HG03342 (cell line): Measurements from ENCODE around the gene CYP1B1.
A peak's percentile ranks its signal among the peaks of the same experiment; 100 is the strongest.
"Not testable (repeated sequence)": the region's sequence is repeated elsewhere in the genome, so short reads cannot be mapped to it uniquely, and the experiment has no call there.

ENCODE experiments used
- ATAC-seq: cut with Tn5 transposase; IDR thresholded peaks from one replicate; pipeline ENCODE4 v1.9.1; 2021; ENCODE audit warnings: mild to moderate bottlenecking, moderate library complexity; ENCODE audit not compliant: unreplicated experiment

The CYP1B1 gene

GRCh38 chr2:38099099-38100028 is 23.4 kb upstream of the CYP1B1 start:
- no peak for ATAC-seq

GRCh38 chr2:38098421-38099098 is 22.6 kb upstream of the CYP1B1 start:
- ATAC-seq: no peak

GRCh38 chr2:38097988-38098385 is 22.0 kb upstream of the CYP1B1 start:
- no peak for ATAC-seq

DNA sequence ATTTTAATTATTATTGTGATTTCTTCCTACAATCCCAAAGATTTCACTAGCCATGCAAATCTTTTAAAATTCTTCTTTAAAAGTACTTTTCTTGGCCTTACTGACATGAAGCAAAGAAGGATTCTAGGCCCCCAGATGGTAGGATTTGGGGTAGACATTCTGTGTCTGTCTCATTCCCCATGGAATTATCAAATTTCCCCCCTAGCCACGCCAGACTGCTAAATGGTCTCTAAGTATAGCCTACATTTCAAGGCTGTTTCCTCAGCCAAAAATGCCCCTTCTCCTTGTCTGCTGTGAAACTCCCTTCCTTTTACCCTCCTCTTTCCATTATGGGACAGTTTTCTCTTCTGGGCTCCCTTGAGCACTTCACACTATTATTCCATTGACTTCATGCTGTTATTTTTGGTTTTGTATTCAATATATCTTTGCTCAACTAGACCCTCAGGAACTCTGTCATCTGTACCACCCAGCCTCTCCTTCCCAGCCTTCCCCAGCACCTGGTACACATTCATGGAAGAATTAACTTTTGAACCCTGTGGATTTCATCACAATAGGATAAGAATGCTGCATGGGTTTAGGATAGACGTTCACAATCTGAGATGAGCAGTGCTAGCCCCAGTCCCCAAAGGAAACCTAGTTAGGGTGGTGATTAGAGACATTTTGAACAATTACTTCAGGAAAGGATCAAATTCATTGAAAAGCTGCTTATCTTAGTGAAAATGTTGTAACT is 21.5 kb upstream of the CYP1B1 start:
- ATAC-seq: no peak

- ATAC-seq: peak; percentile 51
These were observed 20.3 kb upstream of the CYP1B1 start for GRCh38 chr2:38095996-38096861.

DNA sequence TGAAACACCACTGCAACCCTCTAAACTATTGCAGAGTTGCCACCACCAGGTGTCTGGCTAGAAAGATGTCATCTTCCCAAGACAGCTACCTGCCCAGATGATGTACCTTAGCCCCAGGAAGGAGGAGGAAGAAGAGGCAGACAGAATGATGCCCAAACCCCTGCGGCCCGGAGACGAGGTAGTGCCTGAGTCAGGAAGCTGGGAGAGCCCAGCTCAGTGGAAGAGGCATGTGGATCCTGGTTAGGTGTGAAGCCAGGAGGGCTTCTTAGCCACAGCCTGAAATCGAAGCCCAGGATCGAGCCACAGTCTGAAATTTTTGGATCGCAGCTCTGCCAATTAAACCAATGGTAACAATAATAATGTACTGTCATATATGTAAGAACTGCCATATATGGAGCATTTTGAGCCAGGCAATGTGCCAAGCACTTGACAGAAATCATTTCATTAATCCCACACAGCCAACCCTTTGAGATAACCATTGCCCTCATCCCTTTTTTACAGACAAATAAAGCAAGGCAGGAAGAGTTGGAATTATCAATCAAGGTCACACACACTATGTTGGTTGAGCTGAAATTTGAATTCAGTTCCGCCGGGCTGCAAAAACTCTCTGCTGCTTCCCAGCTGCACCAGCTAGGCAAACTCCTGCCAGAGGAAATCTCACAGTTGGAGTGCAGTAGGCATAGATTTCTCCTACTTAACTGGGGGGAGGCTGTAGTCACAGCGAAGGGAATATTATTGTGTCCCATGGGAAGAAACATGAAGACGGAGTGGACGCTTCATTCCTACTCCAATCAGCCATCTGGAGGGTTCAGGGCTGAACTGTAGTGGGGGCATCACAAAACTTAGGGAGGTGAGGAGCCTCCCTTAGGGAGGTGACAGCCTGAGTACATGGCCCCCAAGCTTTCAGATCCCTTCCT is 19.4 kb upstream of the CYP1B1 start:
- no peak for ATAC-seq

DNA sequence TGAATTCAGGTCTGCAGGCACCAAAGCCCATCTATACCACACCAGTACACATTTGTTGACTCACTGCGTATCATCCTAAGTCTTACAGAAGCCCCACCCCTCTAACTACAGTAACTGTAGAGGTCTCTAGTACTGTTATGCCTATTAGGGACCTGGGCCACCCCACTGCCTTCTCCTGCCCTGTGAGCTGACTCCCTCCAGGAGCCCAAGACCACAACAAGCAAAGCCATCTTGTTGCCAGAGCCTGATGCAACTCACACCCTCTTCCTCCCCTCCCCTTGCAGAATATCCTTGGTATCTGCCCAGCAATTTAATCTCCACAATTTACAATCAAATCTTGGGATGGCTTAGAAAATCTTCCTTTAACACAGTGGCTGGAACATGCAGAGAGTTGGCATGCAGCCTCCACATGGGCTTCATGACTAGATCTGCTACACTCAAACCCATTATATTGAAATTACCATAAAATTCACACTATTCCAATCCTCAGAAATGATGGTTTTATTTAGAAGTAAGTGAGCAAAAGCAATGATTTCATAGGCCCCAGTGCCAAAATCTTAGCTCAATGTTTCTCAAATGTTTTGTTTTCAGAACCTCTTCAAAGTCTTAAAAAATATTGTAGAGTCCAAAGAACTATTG is 17.7 kb upstream of the CYP1B1 start:
- no peak for ATAC-seq

- ATAC-seq: no peak
These were observed 16.4 kb upstream of the CYP1B1 start for GRCh38 chr2:38092196-38092902.

DNA sequence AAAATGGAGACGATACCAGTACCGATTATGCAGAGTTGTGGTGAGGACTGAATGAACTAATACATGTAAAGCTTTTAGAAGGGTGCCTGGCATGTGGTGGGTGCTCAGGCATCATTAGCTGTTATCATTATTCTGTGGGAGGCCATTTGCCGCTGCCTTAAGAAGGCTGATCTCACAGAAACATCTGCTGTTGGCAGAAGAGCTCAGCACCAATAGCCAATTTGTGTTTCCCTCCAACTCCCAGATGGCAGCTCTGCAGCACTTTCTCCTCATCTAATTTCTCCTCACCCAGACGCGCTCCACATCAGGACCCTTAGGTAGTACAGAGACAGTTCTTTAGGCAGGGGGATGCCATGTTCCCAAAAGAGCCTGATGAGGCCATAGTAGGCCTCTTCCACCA is 15.8 kb upstream of the CYP1B1 start:
- no peak for ATAC-seq

DNA sequence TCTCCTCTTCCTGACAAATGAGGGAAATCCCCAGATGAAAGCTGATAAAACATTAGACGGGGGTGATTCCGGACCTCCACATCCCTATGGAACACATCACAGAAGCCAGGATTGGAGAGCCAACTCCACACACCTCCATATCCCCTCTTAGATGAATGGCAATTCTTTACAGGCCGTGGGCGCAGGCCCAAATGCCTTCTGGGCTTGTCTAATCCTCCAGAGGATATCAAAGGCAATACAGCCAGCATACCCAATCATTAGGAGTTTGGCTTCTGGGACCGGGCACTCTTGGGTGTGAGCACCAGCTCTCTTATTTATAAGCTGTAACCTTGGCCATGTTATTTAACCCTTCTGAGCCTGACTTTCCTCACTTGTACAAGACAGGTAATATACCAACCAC is 15.0 kb upstream of the CYP1B1 start:
- ATAC-seq: no peak

DNA sequence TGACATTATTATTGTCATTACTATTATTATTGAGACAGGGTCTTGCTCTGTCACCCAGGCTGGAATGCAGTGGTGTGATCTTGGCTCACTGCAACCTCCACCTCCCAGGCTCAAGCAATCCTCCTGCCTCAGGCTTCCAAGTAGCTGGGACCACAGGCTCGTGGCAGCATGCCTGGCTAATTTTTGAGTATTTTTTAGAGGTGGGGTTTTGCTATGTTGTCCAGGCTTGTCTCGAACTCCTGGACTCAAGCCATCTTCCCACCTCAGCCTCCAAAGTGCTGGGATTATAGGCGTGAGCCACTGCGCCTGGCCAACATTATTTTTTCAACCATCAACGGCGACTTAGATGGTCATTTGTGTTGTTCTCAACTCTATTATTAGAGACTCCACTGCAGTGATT is 14.3 kb upstream of the CYP1B1 start:
- ATAC-seq: not testable (repeated sequence)

GRCh38 chr2:38085998-38086698 is 10.2 kb upstream of the CYP1B1 start:
- ATAC-seq: not testable (repeated sequence)

GRCh38 chr2:38084556-38084955 is 8.6 kb upstream of the CYP1B1 start:
- not testable (repeated sequence) for ATAC-seq

- not testable (repeated sequence) for ATAC-seq
These were observed 6.8 kb upstream of the CYP1B1 start for GRCh38 chr2:38082727-38083126.

DNA sequence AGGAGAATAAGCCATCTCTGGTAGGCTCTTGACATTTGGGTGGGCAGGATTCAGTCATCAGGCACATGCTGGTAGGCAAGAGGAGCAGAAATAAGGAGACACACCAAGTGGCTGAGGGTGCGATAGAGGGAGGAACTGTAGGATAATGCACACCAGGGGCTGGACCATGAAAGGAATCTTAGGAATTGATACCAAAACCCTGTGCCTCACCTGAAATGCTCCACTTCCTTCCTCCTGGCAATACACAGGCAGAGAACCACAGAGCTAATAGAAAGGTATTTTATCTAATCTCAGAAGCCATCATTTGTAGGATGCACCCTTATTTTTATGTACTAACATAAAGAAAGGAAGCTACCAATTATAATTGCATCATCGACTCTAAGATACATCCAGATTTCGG is 4.4 kb upstream of the CYP1B1 start:
- ATAC-seq: no peak

DNA sequence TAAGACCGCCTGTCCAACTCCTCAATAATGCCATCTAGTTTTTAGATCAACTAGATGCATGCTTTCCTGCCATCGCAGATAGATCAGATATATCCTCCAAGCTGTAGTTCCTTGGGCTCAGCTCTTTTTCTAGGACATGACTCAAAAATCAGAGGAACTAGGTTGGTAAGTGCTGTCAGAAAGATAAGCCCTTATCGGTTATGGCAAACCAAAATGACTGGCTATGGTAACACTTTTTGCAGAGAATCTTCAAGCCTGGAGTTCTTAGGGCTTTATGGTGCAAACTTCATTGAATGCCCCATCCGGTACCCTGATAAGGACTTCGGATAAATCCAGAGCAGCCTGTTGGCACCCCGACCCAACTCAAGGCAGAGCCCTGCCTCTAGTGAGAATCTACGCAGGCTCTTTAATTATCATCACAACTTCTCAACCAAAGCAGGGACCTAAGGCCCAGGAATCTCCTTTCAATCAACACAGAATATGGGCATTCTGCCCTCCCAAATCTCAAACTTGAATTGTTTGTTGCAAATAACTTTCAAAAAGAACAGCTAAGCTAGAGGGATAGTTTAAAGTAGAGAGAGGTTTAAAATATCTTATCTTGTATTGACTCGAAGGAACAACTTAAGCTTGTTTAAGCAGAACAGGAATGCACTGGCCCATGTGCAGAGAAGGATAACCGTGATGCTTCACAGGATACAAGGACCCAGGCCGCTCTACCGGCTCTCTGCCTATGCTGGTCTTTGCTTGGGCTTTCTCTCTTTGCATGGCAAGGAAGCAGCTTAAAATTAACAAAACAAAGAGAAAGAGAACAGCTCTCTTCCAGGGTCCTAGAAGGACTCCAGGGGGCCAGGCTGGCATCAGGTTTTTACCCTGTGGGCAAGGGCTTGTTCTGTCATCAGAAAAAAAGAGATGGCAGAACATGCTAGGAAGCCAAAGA is 3.4 kb upstream of the CYP1B1 start:
- no peak for ATAC-seq

DNA sequence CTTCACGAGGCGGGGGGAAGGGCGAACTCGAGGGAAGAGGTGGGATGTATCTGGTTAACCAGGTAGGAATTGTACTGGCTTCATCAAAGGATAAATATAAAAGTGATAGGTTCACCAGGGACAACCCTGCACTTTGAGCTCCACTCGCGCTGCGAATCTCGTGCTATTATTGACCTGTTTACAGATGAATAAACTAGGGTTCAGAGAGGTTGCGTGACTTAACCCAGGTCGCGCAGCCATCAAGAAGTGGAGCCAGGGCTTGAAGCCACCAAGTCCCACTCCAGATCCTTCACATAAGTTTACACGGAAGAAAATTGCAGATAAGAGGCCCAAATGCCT is 1.4 kb upstream of the CYP1B1 start:
- no peak for ATAC-seq
